Measurements from ENCODE around the gene MICAL3.
"Not testable (repeated sequence)": the region's sequence is repeated elsewhere in the genome, so short reads cannot be mapped to it uniquely, and the experiment has no call there.

MICAL3 gene

GRCh38 chr22:17953147-17953546 lies 71.2 kb downstream of the MICAL3 start:
- DNase-seq (ENCODE audit: low read depth), result no peak

- no peak for DNase-seq (ENCODE audit: low read depth)
These were observed 72.0 kb downstream of the MICAL3 start for GRCh38 chr22:17952273-17952801.

- no peak for DNase-seq (ENCODE audit: low read depth)
These were observed 73.0 kb downstream of the MICAL3 start for GRCh38 chr22:17951315-17951714.

- no peak for DNase-seq (ENCODE audit: low read depth)
These were observed 73.6 kb downstream of the MICAL3 start for GRCh38 chr22:17950651-17951214.

- no peak for DNase-seq (ENCODE audit: low read depth)
These were observed 74.5 kb downstream of the MICAL3 start for GRCh38 chr22:17949642-17950473.

- no peak for DNase-seq (ENCODE audit: low read depth)
These were observed 76.3 kb downstream of the MICAL3 start for GRCh38 chr22:17948101-17948500.

- no peak for DNase-seq (ENCODE audit: low read depth)
These were observed 77.5 kb downstream of the MICAL3 start for GRCh38 chr22:17946662-17947367.

- DNase-seq (ENCODE audit: low read depth), result no peak
These were observed 78.3 kb downstream of the MICAL3 start for GRCh38 chr22:17945888-17946648.

GRCh38 chr22:17945156-17945887 lies 79.0 kb downstream of the MICAL3 start:
- no peak for DNase-seq (ENCODE audit: low read depth)

- no peak for DNase-seq (ENCODE audit: low read depth)
These were observed 80.1 kb downstream of the MICAL3 start for GRCh38 chr22:17944256-17944655.

- no peak for DNase-seq (ENCODE audit: low read depth)
These were observed 80.7 kb downstream of the MICAL3 start for GRCh38 chr22:17943533-17944249.

- no peak for DNase-seq (ENCODE audit: low read depth)
These were observed 81.6 kb downstream of the MICAL3 start for GRCh38 chr22:17942721-17943120.

GRCh38 chr22:17941471-17942406 lies 82.6 kb downstream of the MICAL3 start:
- DNase-seq (ENCODE audit: low read depth), result no peak

GRCh38 chr22:17939579-17939978 lies 84.8 kb downstream of the MICAL3 start:
- no peak for DNase-seq (ENCODE audit: low read depth)

- no peak for DNase-seq (ENCODE audit: low read depth)
These were observed 85.3 kb downstream of the MICAL3 start for GRCh38 chr22:17939011-17939410.

- DNase-seq (ENCODE audit: low read depth), result no peak
These were observed 85.9 kb downstream of the MICAL3 start for GRCh38 chr22:17938484-17938924.

GRCh38 chr22:17932457-17932856 lies 91.9 kb downstream of the MICAL3 start:
- not testable (repeated sequence) for DNase-seq (ENCODE audit: low read depth)

GRCh38 chr22:17931400-17931825 lies 92.9 kb downstream of the MICAL3 start:
- DNase-seq (ENCODE audit: low read depth), result no peak

Measured in HS-27A (cell line).